HCT116 (cell line): ENCODE measurements around the gene ENOX1. TPM values are rescaled to one million over a fixed set of nuclear protein-coding genes. Genes with fewer than 3 reads are reported as not detected.

Experiments used
- ATAC-seq: fragments of 200-7000 bp; cut with Tn5 transposase; 2 replicates; pipeline ENCODE4 v1.9.1; 2020; ENCODE audit warnings: mild to moderate bottlenecking, moderate library complexity
- BruUV-seq: library from RNA; stranded (reverse); fragments of 400-500 nt; replicated peaks from 2 replicates; lab custom pipeline; 2021; lab: Mats Ljungman, UMichigan
- CTCF ChIA-PET: fragments of 300-600 bp; sonication (Branson Sonifier 250); formaldehyde crosslinking; loops from one replicate; lab custom pipeline; 2021; ENCODE audit warnings: antibody characterized with exemption; lab: Charles Lee
- POLR2A ChIA-PET: fragments of 300-600, 350-600 bp; sonication (Branson Sonifier 250); formaldehyde crosslinking; loops from one replicate; lab custom pipeline; 2021; ENCODE audit warnings: antibody characterized with exemption; lab: Charles Lee
- RAD21 ChIA-PET, 2 experiments: fragments of 300-600 bp; sonication (Branson Sonifier 250); formaldehyde crosslinking; loops; one replicate each; lab custom pipeline; 2023; ENCODE audit warnings: low total read pairs in 2 of 2; ENCODE audit not compliant: uncharacterized antibody in 2 of 2, unreplicated experiment in 2 of 2, low non-redundant PET in 1 of 2; lab: Charles Lee
- DNase-seq: peaks from one replicate; pipeline ENCODE4 v3.0.0-alpha.2; 2010; ENCODE audit warnings: low read depth, low spot score
- H2AFZ ChIP-seq: fragments of 200-600 bp; shearing (Covaris generic), sonication (generic); 2 replicates; pipeline ENCODE4 v1.6.1; 2017; ENCODE audit warnings: low read depth, mixed run types, mixed read lengths, antibody characterized with exemption, low read length; ENCODE audit not compliant: poor library complexity, severe bottlenecking
- H3K27ac ChIP-seq: 2 replicates; pipeline ENCODE4 v1.5.1; 2012; ENCODE audit warnings: low read depth, low read length
- H3K27me3 ChIP-seq: fragments of 200-600 bp; sonication (generic); 2 replicates; pipeline ENCODE4 v1.6.1; 2016; ENCODE audit warnings: mixed run types, low read length, mixed read lengths; ENCODE audit not compliant: insufficient read depth
- H3K36me3 ChIP-seq, 2 experiments: fragments of 200-500 bp in 1 of 2; fragments of 200-600 bp in 1 of 2; sonication (Bioruptor generic) in 1 of 2; sonication (generic) in 1 of 2; 2 replicates each; pipeline versions ENCODE4 v1.5.1 to v1.6.1; 2014 to 2016; ENCODE audit warnings: low read length in 2 of 2, inconsistent platforms in 1 of 2, mixed read lengths in 1 of 2, mixed run types in 1 of 2; ENCODE audit not compliant: insufficient read depth in 2 of 2, control insufficient read depth in 1 of 2
- H3K4me1 ChIP-seq, 2 experiments: fragments of 200-600 bp in 1 of 2; sonication (generic) in 1 of 2; 2 replicates each; pipeline versions ENCODE4 v1.5.1 to v1.6.1; 2012 to 2017; ENCODE audit warnings: low read length in 2 of 2, inconsistent platforms in 1 of 2, mild to moderate bottlenecking in 1 of 2, mixed read lengths in 1 of 2, mixed run types in 1 of 2, moderate library complexity in 1 of 2; ENCODE audit not compliant: insufficient read depth in 2 of 2, control insufficient read depth in 1 of 2
- H3K4me2 ChIP-seq: fragments of 200-600 bp; sonication (generic); 2 replicates; pipeline ENCODE4 v1.6.1; 2017; ENCODE audit warnings: mixed run types, low read length, mixed read lengths
- H3K4me3 ChIP-seq, 2 experiments: fragments of 200-600 bp in 1 of 2; sonication (generic) in 1 of 2; replicated peaks in 1 of 2; 2 replicates each; pipeline ENCODE4 v1.5.1; 2011 to 2016; ENCODE audit warnings: low read length in 2 of 2, control low read depth in 1 of 2, low read depth in 1 of 2, mild to moderate bottlenecking in 1 of 2, mixed read lengths in 1 of 2, mixed run types in 1 of 2
- H3K79me2 ChIP-seq: fragments of 200-600 bp; sonication (generic); 2 replicates; pipeline ENCODE4 v1.6.1; 2017; ENCODE audit warnings: mild to moderate bottlenecking, mixed run types, low read length, moderate library complexity, mixed read lengths; ENCODE audit not compliant: insufficient read depth
- H3K9ac ChIP-seq: fragments of 200-600 bp; sonication (generic); 2 replicates; pipeline ENCODE4 v1.6.1; 2016; ENCODE audit warnings: low read length, mixed read lengths
- H3K9me2 ChIP-seq: fragments of 200-600 bp; sonication (generic), shearing (Covaris generic); 2 replicates; pipeline ENCODE4 v1.6.1; 2017; ENCODE audit warnings: mixed run types, mild to moderate bottlenecking, moderate library complexity; ENCODE audit not compliant: insufficient read depth
- H3K9me3 ChIP-seq, 2 experiments: fragments of 200-500 bp in 1 of 2; fragments of 200-600 bp in 1 of 2; sonication (Bioruptor generic) in 1 of 2; sonication (generic) in 1 of 2; 2 replicates each; pipeline ENCODE4 v1.6.1; 2014 to 2017; ENCODE audit warnings: low read length in 2 of 2, mixed read lengths in 2 of 2, inconsistent platforms in 1 of 2, low read depth in 1 of 2, mild to moderate bottlenecking in 1 of 2, mixed run types in 1 of 2, moderate library complexity in 1 of 2; ENCODE audit not compliant: control insufficient read depth in 1 of 2, insufficient read depth in 1 of 2
- H4K20me1 ChIP-seq: fragments of 200-600 bp; sonication (generic), shearing (Covaris generic); 2 replicates; pipeline ENCODE4 v1.6.1; 2017; ENCODE audit warnings: mixed run types, mild to moderate bottlenecking, moderate library complexity; ENCODE audit not compliant: insufficient read depth
- ATF3 ChIP-seq: IDR thresholded peaks from 2 replicates; pipeline ENCODE4 v1.6.1; 2012
- CBX3 ChIP-seq: IDR thresholded peaks from 2 replicates; pipeline ENCODE4 v1.6.1; 2012; ENCODE audit warnings: low read depth
- CTCF ChIP-seq, 3 experiments: fragments of 200-600 bp in 1 of 3; sonication (generic) in 1 of 3; IDR thresholded peaks in 2 of 3; conservative IDR thresholded peaks in 1 of 3; 2 replicates each; pipeline ENCODE4 v1.5.1; 2012 to 2017; ENCODE audit warnings: low read depth in 2 of 3, low read length in 2 of 3, antibody characterized with exemption in 1 of 3, borderline replicate concordance in 1 of 3, control low read depth in 1 of 3, mild to moderate bottlenecking in 1 of 3, mixed read lengths in 1 of 3, mixed run types in 1 of 3, moderate library complexity in 1 of 3; ENCODE audit not compliant: insufficient read depth in 1 of 3
- ELF1 ChIP-seq: IDR thresholded peaks from 2 replicates; pipeline ENCODE4 v1.6.1; 2012; ENCODE audit warnings: low read depth, borderline replicate concordance
- EZH2 ChIP-seq: fragments of 200-600 bp; sonication (generic); IDR thresholded peaks from 2 replicates; pipeline ENCODE4 v1.6.1; 2017; ENCODE audit warnings: antibody characterized with exemption, mixed run types
- EZH2phosphoT487 ChIP-seq: fragments of 200-600 bp; IDR thresholded peaks from 2 replicates; pipeline ENCODE4 v1.6.1; 2018; ENCODE audit warnings: antibody characterized with exemption, borderline replicate concordance
- FOSL1 ChIP-seq: IDR thresholded peaks from 2 replicates; pipeline ENCODE4 v1.6.1; 2012; ENCODE audit warnings: low read depth
- POLR2A ChIP-seq: IDR thresholded peaks from 2 replicates; pipeline ENCODE4 v1.7.0; 2011; ENCODE audit warnings: borderline replicate concordance; ENCODE audit not compliant: insufficient read depth, insufficient read length; ENCODE audit errors: extremely low read depth
- POLR2AphosphoS5 ChIP-seq: IDR thresholded peaks from 2 replicates; pipeline ENCODE4 v1.6.1; 2011; ENCODE audit warnings: mild to moderate bottlenecking, low read depth, low read length, moderate library complexity
- REST ChIP-seq: IDR thresholded peaks from 2 replicates; pipeline ENCODE4 v1.6.1; 2012; ENCODE audit warnings: low read depth
- SIN3A ChIP-seq: IDR thresholded peaks from 2 replicates; pipeline ENCODE4 v1.6.1; 2012; ENCODE audit warnings: low read depth
- SP1 ChIP-seq: IDR thresholded peaks from 2 replicates; pipeline ENCODE4 v1.6.1; 2012; ENCODE audit warnings: low read depth
- SRF ChIP-seq: IDR thresholded peaks from 2 replicates; pipeline ENCODE4 v1.6.1; 2012; ENCODE audit warnings: low read depth
- TCF7L2 ChIP-seq: IDR thresholded peaks from 2 replicates; pipeline ENCODE4 v1.7.0; 2011; ENCODE audit warnings: borderline replicate concordance, inconsistent platforms; ENCODE audit not compliant: insufficient read depth, insufficient read length; ENCODE audit errors: extremely low read depth
- YY1 ChIP-seq: IDR thresholded peaks from 2 replicates; pipeline ENCODE4 v1.6.1; 2011; ENCODE audit warnings: low read length, low read depth, moderate library complexity, mild to moderate bottlenecking; ENCODE audit not compliant: insufficient replicate concordance; ENCODE audit errors: extremely low read depth
- ZBTB33 ChIP-seq: IDR thresholded peaks from 2 replicates; pipeline ENCODE4 v1.6.1; 2011; ENCODE audit warnings: mild to moderate bottlenecking, low read length, moderate library complexity; ENCODE audit not compliant: insufficient replicate concordance; ENCODE audit errors: extremely low read depth
- ZFX ChIP-seq: fragments of 450-650 bp; IDR thresholded peaks from 2 replicates; pipeline ENCODE4 v1.6.1; 2017
- ZNF274 ChIP-seq: fragments of 200-500 bp; sonication (Bioruptor generic); IDR thresholded peaks from 2 replicates; pipeline ENCODE4 v1.6.1; 2014; ENCODE audit warnings: mild to moderate bottlenecking, low read depth, low read length, inconsistent platforms
- intact Hi-C: fragments of 100-400 bp; cut with micrococcal nuclease; formaldehyde crosslinking; loops from 2 replicates; pipeline ENCODE4 v1.10.0; 2022
- total RNA-seq: library from RNA; stranded (reverse); gene quantifications from one replicate; pipeline ENCODE4 v1.2.1, GENCODE V29; 2021; ENCODE audit not compliant: unreplicated experiment

The ENOX1 gene
- total RNA-seq, 1 experiment from 2014 or later = 4.5 TPM

GRCh38 chr13:43665388-43665787, 121.4 kb downstream of the ENOX1 start (continued):
- TF ChIP-seq ZBTB33 = no peak
- no peak for TF ChIP-seq CBX3
- no peak for TF ChIP-seq SP1
- TF ChIP-seq SRF = no peak
- TF ChIP-seq POLR2AphosphoS5 = no peak
- TF ChIP-seq ELF1 = no peak
- no peak for TF ChIP-seq EZH2

GRCh38 chr13:43664700-43665191, 122.0 kb downstream of the ENOX1 start:
- Histone ChIP-seq H3K4me2 (no peak overlapping the region), H3K36me3 (no peaks in the 10 kb centered on the region), H3K9ac (no peak overlapping the region), H3K27ac (no peak overlapping the region), H3K9me2 (no peaks in the 10 kb centered on the region), H3K9me3 (no peaks in the 10 kb centered on the region), H3K27me3 (0 out of 2 replicates have a peak, but pooled peaks cover 11% of the 10 kb centered on the region), H3K4me1 (no peaks in the 10 kb centered on the region), H4K20me1 (no peaks in the 10 kb centered on the region), H3K79me2 (no peaks in the 10 kb centered on the region), H2AFZ (no peak overlapping the region), H3K4me3 (no peak overlapping the region)
- intact Hi-C loops = no loop called here
- RAD21 ChIA-PET = no interaction called here
- POLR2A ChIA-PET = no interaction called here
- CTCF ChIA-PET = no interaction called here
- ATAC-seq = no peak
- DNase-seq = no peak
- no TSS peak for BruUV-seq
- TF ChIP-seq FOSL1 = no peak
- TF ChIP-seq CTCF (IDR thresholded peaks at IDR 0.05 in 2 of 3, conservative IDR thresholded peaks at IDR 0.05 in 1 of 3; ENCODE audit: borderline replicate concordance in 1 of 3, insufficient read depth in 1 of 3, low read depth in 2 of 3, low read length in 2 of 3) = no peak
- TF ChIP-seq ATF3 = no peak
- no peak for TF ChIP-seq TCF7L2
- no peak for TF ChIP-seq POLR2AphosphoS5
- no peak for TF ChIP-seq CBX3
- TF ChIP-seq EZH2 = no peak
- TF ChIP-seq ZFX = no peak
- no peak for TF ChIP-seq ZNF274
- TF ChIP-seq EZH2phosphoT487 = no peak
- no peak for TF ChIP-seq YY1
- no peak for TF ChIP-seq REST
- no peak for TF ChIP-seq SIN3A
- no peak for TF ChIP-seq POLR2A
- TF ChIP-seq SRF = no peak
